Fibroblast of lung (primary cell): ENCODE results near the gene LRRTM3. TPM values are rescaled to one million over a fixed set of nuclear protein-coding genes. Genes with fewer than 3 reads are reported as not detected.

Experiments
- DNase-seq, 2 donors: peaks; one replicate each; pipeline versions ENCODE4 v3.0.0 to v3.0.0-alpha.2; 2010; ENCODE audit warnings: low read depth in 2 of 2
- H2AFZ ChIP-seq: 2 replicates; pipeline ENCODE4 v1.5.1; 2012; ENCODE audit warnings: low read length, control low read depth, inconsistent platforms
- H3K27ac ChIP-seq: 2 replicates; pipeline ENCODE4 v1.5.1; 2011; ENCODE audit warnings: low read length, control low read depth; ENCODE audit not compliant: insufficient read depth
- H3K27me3 ChIP-seq: 2 replicates; pipeline ENCODE4 v1.5.1; 2011; ENCODE audit warnings: mild to moderate bottlenecking, low read length; ENCODE audit not compliant: control insufficient read depth, insufficient read depth
- H3K36me3 ChIP-seq: 2 replicates; pipeline ENCODE4 v1.5.1; 2011; ENCODE audit warnings: low read length; ENCODE audit not compliant: control insufficient read depth, insufficient read depth
- H3K4me1 ChIP-seq: 2 replicates; pipeline ENCODE4 v1.5.1; 2011; ENCODE audit warnings: low read length; ENCODE audit not compliant: control insufficient read depth, insufficient read depth; ENCODE audit errors: extremely low read depth
- H3K4me2 ChIP-seq: 2 replicates; pipeline ENCODE4 v1.5.1; 2011; ENCODE audit warnings: low read length, control low read depth; ENCODE audit not compliant: insufficient read depth; ENCODE audit errors: extremely low read depth
- H3K4me3 ChIP-seq, 4 experiments: fragments of 200-600 bp in 1 of 4; sonication (generic) in 1 of 4; replicated peaks in 1 of 4; 2 replicates each; pipeline ENCODE4 v1.5.1; 2011 to 2016; ENCODE audit warnings: low read length in 4 of 4, low read depth in 3 of 4, mild to moderate bottlenecking in 3 of 4, control low read depth in 2 of 4, inconsistent platforms in 1 of 4, mixed read lengths in 1 of 4; ENCODE audit not compliant: insufficient read depth in 1 of 4; ENCODE audit errors: control extremely low read depth in 1 of 4
- H3K79me2 ChIP-seq: 2 replicates; pipeline ENCODE4 v1.5.1; 2012; ENCODE audit warnings: mild to moderate bottlenecking, low read length, inconsistent platforms; ENCODE audit not compliant: control insufficient read depth, insufficient read depth
- H3K9ac ChIP-seq: 2 replicates; pipeline ENCODE4 v1.5.1; 2011; ENCODE audit warnings: mild to moderate bottlenecking, low read length, control low read depth; ENCODE audit not compliant: insufficient read depth
- H3K9me3 ChIP-seq: 2 replicates; pipeline ENCODE4 v1.5.1; 2012; ENCODE audit warnings: low read depth, low read length; ENCODE audit not compliant: control insufficient read depth, insufficient read depth
- H4K20me1 ChIP-seq: 2 replicates; pipeline ENCODE4 v1.5.1; 2011; ENCODE audit warnings: low read length; ENCODE audit not compliant: control insufficient read depth, insufficient read depth; ENCODE audit errors: extremely low read depth
- EZH2 ChIP-seq: IDR thresholded peaks from 2 replicates; pipeline ENCODE4 v1.5.1; 2012; ENCODE audit warnings: low read length, control low read depth, mild to moderate bottlenecking; ENCODE audit errors: missing control alignments
- polyA plus RNA-seq, 2 donors: library from polyadenylated mRNA; depleted of rRNA in 1 of 2; stranded (reverse) in 1 of 2; unstranded in 1 of 2; fragments of >200 nt; gene quantifications; 2 replicates each; pipeline ENCODE4 v1.2.1, GENCODE V29; 2011 to 2012; ENCODE audit warnings: missing spikeins in 1 of 2
- total RNA-seq: library from RNA; depleted of rRNA; stranded (reverse); fragments of >200 nt; gene quantifications from 2 replicates; pipeline ENCODE4 v1.2.1, GENCODE V29; 2014
- TF ChIP-seq, protein P1 (sequence below), 2 donors: IDR thresholded peaks in 1 of 2; conservative IDR thresholded peaks in 1 of 2; 1 replicate in 1 of 2; 2 replicates in 1 of 2; pipeline ENCODE4 v1.5.1; 2011 to 2012; ENCODE audit warnings: low read length in 2 of 2, control low read depth in 1 of 2, inconsistent platforms in 1 of 2, low read depth in 1 of 2, mild to moderate bottlenecking in 1 of 2

The LRRTM3 gene
- total and polyA plus RNA-seq, 2 donors (not counting 1 experiment from before 2014, with no cell fraction given), result not detected

DNA sequence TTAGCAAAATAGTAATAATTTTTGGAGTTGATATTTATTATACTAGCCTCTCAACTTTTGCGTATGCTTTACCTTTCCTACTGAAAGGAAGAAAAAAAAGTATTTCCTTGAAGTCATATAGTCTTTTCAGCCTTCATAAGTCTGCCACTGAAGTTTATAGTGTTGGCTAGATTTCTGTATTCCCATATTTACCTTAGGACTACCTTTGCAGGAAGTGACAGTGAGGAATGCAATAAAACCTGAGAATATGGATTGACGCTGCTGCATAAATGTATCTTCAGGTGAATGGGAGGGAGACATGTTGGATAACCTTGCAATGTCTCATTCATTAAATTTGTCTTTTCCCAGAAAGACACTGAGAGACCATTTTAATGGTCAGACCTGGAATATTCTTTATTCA, 6.6 kb upstream of the LRRTM3 start:
- no peak for DNase-seq

DNA sequence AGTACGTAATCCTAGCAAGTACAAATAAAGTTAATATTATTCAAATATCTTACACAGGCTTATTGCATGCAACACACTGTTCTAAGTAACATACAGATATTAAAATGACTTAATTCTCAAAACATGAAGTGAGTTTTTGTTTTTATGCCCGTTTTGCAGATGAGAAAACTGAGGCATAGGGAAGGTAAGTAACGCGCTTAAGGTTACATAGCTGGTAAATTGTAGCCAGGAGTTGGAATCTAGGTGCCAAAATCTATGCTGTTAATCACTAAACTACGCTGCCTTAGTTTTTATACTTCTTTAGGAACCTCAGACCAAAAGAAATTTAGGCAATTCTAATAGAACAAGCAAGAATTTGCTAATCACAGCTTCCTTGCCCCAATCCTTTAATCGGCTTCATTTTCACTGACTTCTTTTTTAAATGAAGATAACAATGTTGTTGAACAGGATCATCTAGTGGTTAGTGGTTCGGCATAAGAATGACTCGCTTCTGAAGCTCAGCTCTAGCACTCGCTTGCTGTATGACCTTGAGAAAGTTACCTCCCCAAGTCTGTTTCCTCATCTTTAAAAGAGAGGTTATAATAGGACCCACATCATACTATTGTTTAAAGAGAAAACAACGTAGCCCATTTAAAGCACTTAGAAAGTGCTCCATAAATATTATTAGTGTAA, 1.0 kb upstream of the LRRTM3 start:
- Histone ChIP-seq H3K27me3 (peaks cover 5% of the 10 kb centered on the region), H3K4me2 (no peak overlapping the region), H2AFZ (no peak overlapping the region), H3K36me3 (no peaks in the 10 kb centered on the region), H3K79me2 (no peaks in the 10 kb centered on the region), H3K4me3 (no peak overlapping the region), H3K9ac (no peak overlapping the region), H3K27ac (no peak overlapping the region), H4K20me1 (no peaks in the 10 kb centered on the region), H3K9me3 (no peaks in the 10 kb centered on the region), H3K4me1 (no peaks in the 10 kb centered on the region)
- DNase-seq, result peak in 1 of 2 donors; percentile 12
- no peak for TF ChIP-seq EZH2
- TF ChIP-seq, protein P1, sequence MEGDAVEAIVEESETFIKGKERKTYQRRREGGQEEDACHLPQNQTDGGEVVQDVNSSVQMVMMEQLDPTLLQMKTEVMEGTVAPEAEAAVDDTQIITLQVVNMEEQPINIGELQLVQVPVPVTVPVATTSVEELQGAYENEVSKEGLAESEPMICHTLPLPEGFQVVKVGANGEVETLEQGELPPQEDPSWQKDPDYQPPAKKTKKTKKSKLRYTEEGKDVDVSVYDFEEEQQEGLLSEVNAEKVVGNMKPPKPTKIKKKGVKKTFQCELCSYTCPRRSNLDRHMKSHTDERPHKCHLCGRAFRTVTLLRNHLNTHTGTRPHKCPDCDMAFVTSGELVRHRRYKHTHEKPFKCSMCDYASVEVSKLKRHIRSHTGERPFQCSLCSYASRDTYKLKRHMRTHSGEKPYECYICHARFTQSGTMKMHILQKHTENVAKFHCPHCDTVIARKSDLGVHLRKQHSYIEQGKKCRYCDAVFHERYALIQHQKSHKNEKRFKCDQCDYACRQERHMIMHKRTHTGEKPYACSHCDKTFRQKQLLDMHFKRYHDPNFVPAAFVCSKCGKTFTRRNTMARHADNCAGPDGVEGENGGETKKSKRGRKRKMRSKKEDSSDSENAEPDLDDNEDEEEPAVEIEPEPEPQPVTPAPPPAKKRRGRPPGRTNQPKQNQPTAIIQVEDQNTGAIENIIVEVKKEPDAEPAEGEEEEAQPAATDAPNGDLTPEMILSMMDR (conservative IDR thresholded peaks at IDR 0.05 in 1 of 2, IDR thresholded peaks at IDR 0.05 in 1 of 2; ENCODE audit: low read depth in 1 of 2, low read length in 2 of 2), result no peak

More for the DNA sequence above, 6.6 kb upstream of the LRRTM3 start:
- H3K4me2 ChIP-seq, result no peak overlapping the region
- H2AFZ ChIP-seq, result no peak overlapping the region
- H3K36me3 ChIP-seq, result no peaks in the 10 kb centered on the region
- no peaks in the 10 kb centered on the region for H3K27me3 ChIP-seq
- no peaks in the 10 kb centered on the region for H3K9me3 ChIP-seq
- no peak for TF ChIP-seq EZH2
- TF ChIP-seq, protein P1 (conservative IDR thresholded peaks at IDR 0.05 in 1 of 2, IDR thresholded peaks at IDR 0.05 in 1 of 2; ENCODE audit: low read depth in 1 of 2, low read length in 2 of 2), result no peak
- H3K4me1 ChIP-seq, result no peaks in the 10 kb centered on the region
- no peak overlapping the region for H3K9ac ChIP-seq
- no peak overlapping the region for H3K4me3 ChIP-seq
- H4K20me1 ChIP-seq, result no peaks in the 10 kb centered on the region
- no peak overlapping the region for H3K27ac ChIP-seq
- H3K79me2 ChIP-seq, result no peaks in the 10 kb centered on the region

DNA sequence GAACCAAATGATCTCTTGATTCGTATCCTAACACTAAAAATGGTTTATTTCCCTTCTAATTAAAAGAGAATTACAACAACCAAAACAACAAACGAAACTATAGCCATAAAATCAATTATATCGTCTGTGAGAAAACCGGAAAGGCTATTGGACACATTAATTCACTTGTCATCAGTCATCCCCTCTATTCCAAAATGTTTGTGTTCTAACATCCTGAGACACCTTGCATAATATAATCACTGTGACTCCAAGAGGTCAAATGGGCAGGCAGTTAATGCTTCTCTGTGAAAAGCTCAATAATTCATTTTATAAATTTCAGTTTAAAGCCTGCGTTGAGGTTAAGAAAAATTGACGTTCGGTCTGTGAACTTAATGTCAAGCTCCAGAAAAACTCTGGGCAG, 463 bp upstream of the LRRTM3 start:
- H3K36me3 ChIP-seq, result no peaks in the 10 kb centered on the region
- no peak overlapping the region for H3K9ac ChIP-seq
- no peaks in the 10 kb centered on the region for H4K20me1 ChIP-seq
- no peak for TF ChIP-seq EZH2
- TF ChIP-seq, protein P1 (conservative IDR thresholded peaks at IDR 0.05 in 1 of 2, IDR thresholded peaks at IDR 0.05 in 1 of 2; ENCODE audit: low read depth in 1 of 2, low read length in 2 of 2), result no peak
- H3K27me3 ChIP-seq, result peaks cover 5% of the 10 kb centered on the region
- no peak for DNase-seq
- H3K9me3 ChIP-seq, result no peaks in the 10 kb centered on the region
- H3K27ac ChIP-seq, result no peak overlapping the region
- no peak overlapping the region for H3K4me2 ChIP-seq
- H3K4me1 ChIP-seq, result no peaks in the 10 kb centered on the region
- H3K4me3 ChIP-seq, result no peak overlapping the region
- no peaks in the 10 kb centered on the region for H3K79me2 ChIP-seq
- no peak overlapping the region for H2AFZ ChIP-seq
